Fibroblast of lung (primary cell): ENCODE data around the gene CD83. TPM values are rescaled to one million over a fixed set of nuclear protein-coding genes. Genes with fewer than 3 reads are reported as not detected.
"Not testable (repeated sequence)": the region's sequence is repeated elsewhere in the genome, so short reads cannot be mapped to it uniquely, and the experiment has no call there.

Experiments used
- DNase-seq, 2 donors: peaks; one replicate each; pipeline versions ENCODE4 v3.0.0 to v3.0.0-alpha.2; 2010; ENCODE audit warnings: low read depth in 2 of 2
- H2AFZ ChIP-seq: 2 replicates; pipeline ENCODE4 v1.5.1; 2012; ENCODE audit warnings: low read length, control low read depth, inconsistent platforms
- H3K27ac ChIP-seq: 2 replicates; pipeline ENCODE4 v1.5.1; 2011; ENCODE audit warnings: low read length, control low read depth; ENCODE audit not compliant: insufficient read depth
- H3K27me3 ChIP-seq: 2 replicates; pipeline ENCODE4 v1.5.1; 2011; ENCODE audit warnings: mild to moderate bottlenecking, low read length; ENCODE audit not compliant: control insufficient read depth, insufficient read depth
- H3K36me3 ChIP-seq: 2 replicates; pipeline ENCODE4 v1.5.1; 2011; ENCODE audit warnings: low read length; ENCODE audit not compliant: control insufficient read depth, insufficient read depth
- H3K4me1 ChIP-seq: 2 replicates; pipeline ENCODE4 v1.5.1; 2011; ENCODE audit warnings: low read length; ENCODE audit not compliant: control insufficient read depth, insufficient read depth; ENCODE audit errors: extremely low read depth
- H3K4me2 ChIP-seq: 2 replicates; pipeline ENCODE4 v1.5.1; 2011; ENCODE audit warnings: low read length, control low read depth; ENCODE audit not compliant: insufficient read depth; ENCODE audit errors: extremely low read depth
- H3K4me3 ChIP-seq, 4 experiments: fragments of 200-600 bp in 1 of 4; sonication (generic) in 1 of 4; replicated peaks in 1 of 4; 2 replicates each; pipeline ENCODE4 v1.5.1; 2011 to 2016; ENCODE audit warnings: low read length in 4 of 4, low read depth in 3 of 4, mild to moderate bottlenecking in 3 of 4, control low read depth in 2 of 4, inconsistent platforms in 1 of 4, mixed read lengths in 1 of 4; ENCODE audit not compliant: insufficient read depth in 1 of 4; ENCODE audit errors: control extremely low read depth in 1 of 4
- H3K79me2 ChIP-seq: 2 replicates; pipeline ENCODE4 v1.5.1; 2012; ENCODE audit warnings: mild to moderate bottlenecking, low read length, inconsistent platforms; ENCODE audit not compliant: control insufficient read depth, insufficient read depth
- H3K9ac ChIP-seq: 2 replicates; pipeline ENCODE4 v1.5.1; 2011; ENCODE audit warnings: mild to moderate bottlenecking, low read length, control low read depth; ENCODE audit not compliant: insufficient read depth
- H3K9me3 ChIP-seq: 2 replicates; pipeline ENCODE4 v1.5.1; 2012; ENCODE audit warnings: low read depth, low read length; ENCODE audit not compliant: control insufficient read depth, insufficient read depth
- H4K20me1 ChIP-seq: 2 replicates; pipeline ENCODE4 v1.5.1; 2011; ENCODE audit warnings: low read length; ENCODE audit not compliant: control insufficient read depth, insufficient read depth; ENCODE audit errors: extremely low read depth
- CTCF ChIP-seq, 2 donors: IDR thresholded peaks in 1 of 2; conservative IDR thresholded peaks in 1 of 2; 1 replicate in 1 of 2; 2 replicates in 1 of 2; pipeline ENCODE4 v1.5.1; 2011 to 2012; ENCODE audit warnings: low read length in 2 of 2, control low read depth in 1 of 2, inconsistent platforms in 1 of 2, low read depth in 1 of 2, mild to moderate bottlenecking in 1 of 2
- EZH2 ChIP-seq: IDR thresholded peaks from 2 replicates; pipeline ENCODE4 v1.5.1; 2012; ENCODE audit warnings: low read length, control low read depth, mild to moderate bottlenecking; ENCODE audit errors: missing control alignments
- polyA plus RNA-seq, 2 donors: library from polyadenylated mRNA; depleted of rRNA in 1 of 2; stranded (reverse) in 1 of 2; unstranded in 1 of 2; fragments of >200 nt; gene quantifications; 2 replicates each; pipeline ENCODE4 v1.2.1, GENCODE V29; 2011 to 2012; ENCODE audit warnings: missing spikeins in 1 of 2
- total RNA-seq: library from RNA; depleted of rRNA; stranded (reverse); fragments of >200 nt; gene quantifications from 2 replicates; pipeline ENCODE4 v1.2.1, GENCODE V29; 2014

Gene CD83
- total and polyA plus RNA-seq, 2 donors (not counting 1 experiment from before 2014, with no cell fraction given) = 2.1 to 5.0 TPM

- H3K4me1 ChIP-seq = no peaks in the 10 kb centered on the region
- no peaks in the 10 kb centered on the region for H3K9me3 ChIP-seq
- peak in 1 of 2 donors; percentile 51 for DNase-seq
- H3K36me3 ChIP-seq = no peaks in the 10 kb centered on the region
- no peak overlapping the region for H3K27ac ChIP-seq
- H3K27me3 ChIP-seq = no peaks in the 10 kb centered on the region
- TF ChIP-seq EZH2 (no peak), CTCF (conservative IDR thresholded peaks at IDR 0.05 in 1 of 2, IDR thresholded peaks at IDR 0.05 in 1 of 2; ENCODE audit: low read depth in 1 of 2, low read length in 2 of 2) (no peak)
- H3K9ac ChIP-seq = no peak overlapping the region
- no peak overlapping the region for H2AFZ ChIP-seq
- no peak overlapping the region for H3K4me2 ChIP-seq
- no peak overlapping the region for H3K4me3 ChIP-seq
- H3K79me2 ChIP-seq = no peaks in the 10 kb centered on the region
- H4K20me1 ChIP-seq = no peaks in the 10 kb centered on the region
These were observed 47.1 kb upstream of the CD83 start for GRCh38 chr6:14070457-14070856.

GRCh38 chr6:14072084-14072483 is 45.5 kb upstream of the CD83 start:
- Histone ChIP-seq H3K4me3 (no peak overlapping the region), H3K79me2 (no peaks in the 10 kb centered on the region), H2AFZ (no peak overlapping the region), H3K27me3 (no peaks in the 10 kb centered on the region), H3K9ac (no peak overlapping the region), H3K4me2 (no peak overlapping the region), H3K4me1 (no peaks in the 10 kb centered on the region), H3K9me3 (no peaks in the 10 kb centered on the region), H3K27ac (no peak overlapping the region), H3K36me3 (no peaks in the 10 kb centered on the region), H4K20me1 (no peaks in the 10 kb centered on the region)
- no peak for TF ChIP-seq EZH2
- TF ChIP-seq CTCF (conservative IDR thresholded peaks at IDR 0.05 in 1 of 2, IDR thresholded peaks at IDR 0.05 in 1 of 2; ENCODE audit: low read depth in 1 of 2, low read length in 2 of 2) = no peak
- DNase-seq = peak; percentile 19 to 78

GRCh38 chr6:14073561-14074354 is 43.8 kb upstream of the CD83 start:
- not testable (repeated sequence) for H3K4me1 ChIP-seq, H3K9ac ChIP-seq, H3K27ac ChIP-seq, H2AFZ ChIP-seq, H3K36me3 ChIP-seq, H3K4me2 ChIP-seq, H3K4me3 ChIP-seq, H3K27me3 ChIP-seq, DNase-seq, H3K79me2 ChIP-seq, H3K9me3 ChIP-seq, H4K20me1 ChIP-seq
